ENCODE results near the gene SPI1. TPM values are rescaled to one million over a fixed set of nuclear protein-coding genes. Genes with fewer than 3 reads are reported as not detected.

SPI1 gene
- total RNA-seq, 1 experiment from 2014 or later, result not detected

- H2BK12ac ChIP-seq (ENCODE audit: insufficient read length, low read depth, low read length), result no peak overlapping the region
- H3T11ph ChIP-seq (ENCODE audit: low read length), result no peak overlapping the region
- H3K27me3 ChIP-seq (ENCODE audit: insufficient read depth, low read length), result no peaks in the 10 kb centered on the region
- no peak overlapping the region for H3K27ac Mint-ChIP-seq
- no peak overlapping the region for H3K4ac ChIP-seq (ENCODE audit: low read depth, low read length)
- H3K9me3 Mint-ChIP-seq, result no peaks in the 10 kb centered on the region
- no peak overlapping the region for H4K91ac ChIP-seq (ENCODE audit: insufficient read length, low read depth, low read length)
- no peaks in the 10 kb centered on the region for H3K79me2 ChIP-seq (ENCODE audit: insufficient read depth, low read length)
- no peak overlapping the region for H3K23ac ChIP-seq (ENCODE audit: insufficient read length, low read depth, low read length)
- H3K4me1 Mint-ChIP-seq, result no peaks in the 10 kb centered on the region
- no peak overlapping the region for H3K27ac ChIP-seq (ENCODE audit: insufficient read length, low read depth, low read length)
- H3K14ac ChIP-seq (ENCODE audit: insufficient read depth, low read length), result no peak overlapping the region; the same call in 1 of the 2 replicates
- DNase-seq, result no peak
- TF ChIP-seq CTCF (conservative IDR thresholded peaks at IDR 0.05), result no peak
- H3K4me3 Mint-ChIP-seq, result no peak overlapping the region
- no peaks in the 10 kb centered on the region for H3K23me2 ChIP-seq (ENCODE audit: insufficient read length, low read depth, low read length, poor library complexity, severe bottlenecking)
- H3K4me1 ChIP-seq (ENCODE audit: insufficient read depth, low read length), result no peaks in the 10 kb centered on the region
- H2BK5ac ChIP-seq (ENCODE audit: insufficient read length, low read length), result no peak overlapping the region
- no peak overlapping the region for H2BK20ac ChIP-seq (ENCODE audit: low read depth, low read length, poor library complexity, severe bottlenecking)
- H2BK15ac ChIP-seq (ENCODE audit: low read depth, low read length), result no peak overlapping the region
- H2AK5ac ChIP-seq (ENCODE audit: insufficient read length, low read length), result no peak overlapping the region
- H3K9me3 ChIP-seq (ENCODE audit: control insufficient read depth, low read depth, low read length), result no peaks in the 10 kb centered on the region
- no peak overlapping the region for H3K9ac ChIP-seq (ENCODE audit: extremely low read depth, insufficient read length, low read length)
- peaks cover 1% of the 10 kb centered on the region; the same call in 1 of the 2 replicates for H3K27me3 Mint-ChIP-seq (ENCODE audit: low read depth)
- no peak overlapping the region for H3K18ac ChIP-seq (ENCODE audit: insufficient read length, low read depth, low read length)
- H4K20me1 ChIP-seq (ENCODE audit: control insufficient read depth, insufficient read depth, insufficient read length), result no peaks in the 10 kb centered on the region
- H3K36me3 Mint-ChIP-seq (ENCODE audit: insufficient read depth in 1 of 3, low read depth in 3 of 3), result peaks cover 2 to 15% (median 9%) of the 10 kb centered on the region in 3 experiments; a peak in 6 of 7 replicates
- no CpG with 5 or more reads among the region's 14 CpGs for WGBS (ENCODE audit: extremely low coverage, insufficient read length, low lambda C conversion rate)
- H4K8ac ChIP-seq (replicated peaks; ENCODE audit: insufficient read length, low read depth, low read length), result no peak overlapping the region
- H2AFZ ChIP-seq (ENCODE audit: low read length), result no peak overlapping the region
- H3K56ac ChIP-seq (ENCODE audit: insufficient read length, low read depth, low read length), result no peak overlapping the region
- H4K5ac ChIP-seq (ENCODE audit: insufficient read length, low read depth, low read length), result no peak overlapping the region
- no peaks in the 10 kb centered on the region for H3K79me1 ChIP-seq (ENCODE audit: insufficient read depth, low read depth, low read length, poor library complexity, severe bottlenecking)
- no peak overlapping the region for H2BK120ac ChIP-seq (ENCODE audit: low read depth, low read length, poor library complexity, severe bottlenecking)
- no peak overlapping the region for H3K4me2 ChIP-seq (ENCODE audit: insufficient read depth, insufficient read length, low read length)
Measured at GRCh38 chr11:47333526-47333845, 44.9 kb downstream of the SPI1 start.
